IMR-90 (cell line): Measurements from ENCODE around the gene SLC35F1. TPM values are rescaled to one million over a fixed set of nuclear protein-coding genes. Genes with fewer than 3 reads are reported as not detected.

Experiments used
- ATAC-seq: fragments of 200-7000 bp; cut with Tn5 transposase; 2 replicates; pipeline ENCODE4 v1.9.1; 2020; ENCODE audit warnings: low read depth, mild to moderate bottlenecking, moderate library complexity
- BruUV-seq: library from RNA; stranded (reverse); fragments of 400-500 nt; replicated peaks from 2 replicates; lab custom pipeline; 2021; lab: Mats Ljungman, UMichigan
- CTCF ChIA-PET: fragments of 300-600 bp; formaldehyde crosslinking; extraction: SDS; loops from one replicate; lab custom pipeline; 2021; ENCODE audit warnings: antibody characterized with exemption; lab: Yijun Ruan, JAX
- POLR2A ChIA-PET: fragments of 300-600 bp; sonication (Branson Sonifier 250); formaldehyde crosslinking; loops from one replicate; lab custom pipeline; 2022; ENCODE audit warnings: antibody characterized with exemption; ENCODE audit not compliant: unreplicated experiment; lab: Charles Lee
- DNase-seq: peaks from one replicate; pipeline ENCODE4 v3.0.0; 2013
- H2AFZ ChIP-seq: replicated peaks from 2 replicates; pipeline ENCODE3; 2013; ENCODE audit warnings: low read length, mild to moderate bottlenecking; ENCODE audit not compliant: poor library complexity
- H2AK5ac ChIP-seq: 2 replicates; pipeline ENCODE4 v1.6.1; 2013; ENCODE audit warnings: low read depth, low read length, inconsistent platforms
- H2AK9ac ChIP-seq: replicated peaks from 2 replicates; pipeline ENCODE3; 2013; ENCODE audit warnings: mild to moderate bottlenecking, low read depth, low read length, moderate library complexity; ENCODE audit not compliant: poor library complexity
- H2BK120ac ChIP-seq: 2 replicates; pipeline ENCODE4 v1.6.1; 2013; ENCODE audit warnings: low read depth, low read length, inconsistent platforms
- H2BK15ac ChIP-seq: 3 replicates; pipeline ENCODE4 v1.6.1; 2013; ENCODE audit warnings: low read depth, low read length, inconsistent platforms
- H2BK20ac ChIP-seq: 2 replicates; pipeline ENCODE4 v1.6.1; 2013; ENCODE audit warnings: low read depth, mild to moderate bottlenecking, inconsistent platforms, low read length, moderate library complexity
- H2BK5ac ChIP-seq: 2 replicates; pipeline ENCODE4 v1.6.1; 2013; ENCODE audit warnings: mild to moderate bottlenecking, low read depth, low read length, inconsistent platforms; ENCODE audit not compliant: poor library complexity, severe bottlenecking
- H3K14ac ChIP-seq: replicated peaks from 2 replicates; pipeline ENCODE4 v1.6.1; 2013; ENCODE audit warnings: low read depth, low read length, inconsistent platforms
- H3K18ac ChIP-seq: 2 replicates; pipeline ENCODE4 v1.6.1; 2013; ENCODE audit warnings: low read depth, low read length, control low read depth
- H3K23ac ChIP-seq: 2 replicates; pipeline ENCODE4 v1.6.1; 2013; ENCODE audit warnings: low read depth, low read length, inconsistent platforms
- H3K27ac ChIP-seq: 2 replicates; pipeline ENCODE4 v1.5.1; 2013; ENCODE audit warnings: mild to moderate bottlenecking, control low read depth, low read length; ENCODE audit not compliant: insufficient read depth
- H3K27me3 ChIP-seq: 2 replicates; pipeline ENCODE4 v1.6.1; 2013; ENCODE audit warnings: low read length; ENCODE audit not compliant: control insufficient read depth, insufficient read depth
- H3K36me3 ChIP-seq: 2 replicates; pipeline ENCODE4 v1.6.1; 2013; ENCODE audit warnings: low read length, mixed read lengths; ENCODE audit not compliant: control insufficient read depth, insufficient read depth
- H3K4ac ChIP-seq: 2 replicates; pipeline ENCODE4 v1.6.1; 2013; ENCODE audit warnings: low read depth, low read length, inconsistent platforms
- H3K4me1 ChIP-seq: 2 replicates; pipeline ENCODE4 v1.6.1; 2013; ENCODE audit warnings: low read length, mixed read lengths; ENCODE audit not compliant: control insufficient read depth, insufficient read depth
- H3K4me2 ChIP-seq: 2 replicates; pipeline ENCODE4 v1.6.1; 2013; ENCODE audit warnings: low read depth, mild to moderate bottlenecking, control low read depth, low read length, moderate library complexity
- H3K4me3 ChIP-seq: 2 replicates; pipeline ENCODE4 v1.5.1; 2013; ENCODE audit warnings: low read depth, mild to moderate bottlenecking, control low read depth, low read length, moderate library complexity; ENCODE audit not compliant: insufficient read depth
- H3K56ac ChIP-seq: 2 replicates; pipeline ENCODE4 v1.6.1; 2013; ENCODE audit warnings: low read length, inconsistent platforms; ENCODE audit not compliant: insufficient read depth; ENCODE audit errors: extremely low read depth
- H3K79me1 ChIP-seq, 2 experiments: 2 replicates each; pipeline ENCODE4 v1.6.1; 2013; ENCODE audit warnings: low read length in 2 of 2, inconsistent platforms in 1 of 2, low read depth in 1 of 2
- H3K9ac ChIP-seq: 2 replicates; pipeline ENCODE4 v1.6.1; 2013; ENCODE audit warnings: low read depth, low read length, control low read depth
- H3K9me1 ChIP-seq: 2 replicates; pipeline ENCODE4 v1.6.1; 2013; ENCODE audit warnings: low read length, inconsistent platforms; ENCODE audit not compliant: insufficient read depth
- H3K9me3 ChIP-seq: 2 replicates; pipeline ENCODE4 v1.6.1; 2013; ENCODE audit warnings: low read length; ENCODE audit not compliant: control insufficient read depth, insufficient read depth
- H4K20me1 ChIP-seq: 2 replicates; pipeline ENCODE4 v1.6.1; 2013; ENCODE audit warnings: low read length, inconsistent platforms; ENCODE audit not compliant: insufficient read depth
- H4K5ac ChIP-seq: 2 replicates; pipeline ENCODE4 v1.6.1; 2013; ENCODE audit warnings: mild to moderate bottlenecking, low read depth, low read length, control low read depth
- H4K8ac ChIP-seq, 2 experiments: 2 replicates each; pipeline ENCODE4 v1.6.1; 2013; ENCODE audit warnings: low read depth in 2 of 2, low read length in 2 of 2, control low read depth in 1 of 2, inconsistent platforms in 1 of 2
- H4K91ac ChIP-seq: 2 replicates; pipeline ENCODE4 v1.6.1; 2013; ENCODE audit warnings: low read depth, low read length, inconsistent platforms; ENCODE audit not compliant: insufficient read depth
- BHLHE40 ChIP-seq: fragments of 150-350 bp; IDR thresholded peaks from 2 replicates; pipeline ENCODE4 v1.6.1; 2016; ENCODE audit warnings: mild to moderate bottlenecking, low read depth, low read length
- CEBPB ChIP-seq: IDR thresholded peaks from 2 replicates; pipeline ENCODE4 v1.6.1; 2012; ENCODE audit warnings: low read depth, low read length, improper control_type of control experiment
- CHD1 ChIP-seq: IDR thresholded peaks from 2 replicates; pipeline ENCODE4 v1.6.1; 2012; ENCODE audit warnings: low read depth, low read length, improper control_type of control experiment
- FOS ChIP-seq: fragments of 150-350 bp; IDR thresholded peaks from 2 replicates; pipeline ENCODE4 v1.6.1; 2016; ENCODE audit warnings: low read depth, low read length
- MAZ ChIP-seq: IDR thresholded peaks from 2 replicates; pipeline ENCODE4 v1.6.1; 2012; ENCODE audit warnings: low read depth, mild to moderate bottlenecking, low read length, improper control_type of control experiment, moderate library complexity, borderline replicate concordance
- NFE2L2 ChIP-seq: fragments of 150-350 bp; IDR thresholded peaks from 2 replicates; pipeline ENCODE4 v1.6.1; 2016; ENCODE audit warnings: low read depth, mild to moderate bottlenecking, low read length
- POLR2A ChIP-seq: IDR thresholded peaks from 2 replicates; pipeline ENCODE4 v1.6.1; 2012; ENCODE audit warnings: mild to moderate bottlenecking, low read depth, low read length
- RAD21 ChIP-seq: IDR thresholded peaks from 2 replicates; pipeline ENCODE4 v1.6.1; 2012; ENCODE audit warnings: low read length, improper control_type of control experiment
- RFX5 ChIP-seq: IDR thresholded peaks from 2 replicates; pipeline ENCODE4 v1.8.0; 2012; ENCODE audit warnings: low read depth, mild to moderate bottlenecking, low read length, moderate library complexity
- SMC3 ChIP-seq: fragments of 150-350 bp; IDR thresholded peaks from 2 replicates; pipeline ENCODE4 v1.6.1; 2016; ENCODE audit warnings: low read depth, mild to moderate bottlenecking, antibody characterized with exemption, low read length, moderate library complexity
- WGBS, 2 experiments: methylation state at CpG; one replicate each; pipeline versions ENCODE4 v1.1.5 to v1.1.7; 2013; ENCODE audit warnings: missing lambda C conversion rate in 2 of 2; ENCODE audit not compliant: insufficient read length in 1 of 2; ENCODE audit errors: extremely low coverage in 2 of 2; 5-methylcytosine and 5-hydroxymethylcytosine counted together
- dilution Hi-C: fragments of 300-500 bp; cut with HindIII; formaldehyde crosslinking; loops from one replicate; pipeline ENCODE4 v1.14.3; 2018; ENCODE audit warnings: low sequenced_read_pairs; ENCODE audit not compliant: unreplicated experiment
- in situ Hi-C: fragments of 300-500 bp; cut with MboI; formaldehyde crosslinking; loops from 3 replicates; pipeline ENCODE4 v1.14.3; 2019; ENCODE audit warnings: low sequenced_read_pairs, inconsistent platforms, mixed read lengths
- intact Hi-C: fragments of 100-400 bp; cut with micrococcal nuclease; formaldehyde crosslinking; loops from 2 replicates; pipeline ENCODE4 v1.10.0; 2022
- polyA plus RNA-seq, 3 experiments: library from polyadenylated mRNA; depleted of rRNA; stranded (reverse); fragments of >200 nt; gene quantifications; 2 replicates each; pipeline ENCODE4 v1.2.3, GENCODE V29; 2012; ENCODE audit warnings: low replicate concordance in 1 of 3
- total RNA-seq: library from RNA; depleted of rRNA; stranded (reverse); fragments of >200 nt; gene quantifications from 2 replicates; pipeline ENCODE4 v1.2.3, GENCODE V29; 2012
- TF ChIP-seq, protein P1 (sequence below): conservative IDR thresholded peaks from 2 replicates; pipeline ENCODE4 v1.5.1; 2012; ENCODE audit warnings: mild to moderate bottlenecking, low read depth, low read length, improper control_type of control experiment

The SLC35F1 gene
- total and polyA plus RNA-seq, 2 of the 4 experiments (the other 2 are of a cell fraction): not detected

DNA sequence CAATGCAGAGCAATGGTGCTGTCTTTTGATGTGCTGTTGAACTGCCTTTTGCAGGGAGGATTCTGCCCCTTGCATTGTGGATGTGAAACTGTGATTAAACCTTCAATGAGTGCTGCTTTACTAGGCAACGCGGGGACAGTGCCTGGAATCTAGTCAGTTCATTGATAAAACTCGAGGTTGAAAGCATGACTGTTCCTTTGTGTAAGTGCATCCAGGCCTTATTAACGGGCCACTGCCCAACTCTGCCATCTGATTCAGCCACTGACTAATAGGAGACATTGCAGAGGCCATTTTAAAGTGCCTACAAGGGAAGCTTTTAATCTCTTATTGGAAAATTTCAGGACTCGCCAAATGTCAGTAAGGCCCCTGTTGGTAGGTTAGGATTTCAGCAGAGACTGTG lies 49.3 kb downstream of the SLC35F1 start:
- ChIA-PET CTCF (no interaction called here), POLR2A (no interaction called here)
- Histone ChIP-seq H2BK20ac (no peak overlapping the region), H3K9ac (no peak overlapping the region), H3K79me1 (no peaks in the 10 kb centered on the region), H2BK15ac (no peak overlapping the region), H3K4me2 (no peak overlapping the region), H4K91ac (no peak overlapping the region), H3K4me3 (no peak overlapping the region), H2BK120ac (no peak overlapping the region), H4K5ac (no peak overlapping the region), H2AK5ac (no peak overlapping the region), H4K20me1 (no peaks in the 10 kb centered on the region), H3K9me1 (no peaks in the 10 kb centered on the region), H3K14ac (no peak overlapping the region), H3K56ac (no peak overlapping the region), H3K36me3 (no peaks in the 10 kb centered on the region), H3K9me3 (no peaks in the 10 kb centered on the region), H3K27me3 (no peaks in the 10 kb centered on the region), H3K4me1 (no peaks in the 10 kb centered on the region), H2AFZ (no peak overlapping the region), H3K18ac (no peak overlapping the region), H3K23ac (no peak overlapping the region), H4K8ac (no peak overlapping the region), H3K4ac (no peak overlapping the region), H2BK5ac (no peak overlapping the region), H3K27ac (no peak overlapping the region), H2AK9ac (no peak overlapping the region)
- TF ChIP-seq SMC3: no peak
- TF ChIP-seq CHD1: no peak
- TF ChIP-seq POLR2A: no peak
- TF ChIP-seq CEBPB: no peak
- no peak for TF ChIP-seq BHLHE40
- no peak for TF ChIP-seq MAZ
- TF ChIP-seq RAD21: no peak
- TF ChIP-seq FOS: no peak
- TF ChIP-seq NFE2L2: no peak
- TF ChIP-seq, protein P1, sequence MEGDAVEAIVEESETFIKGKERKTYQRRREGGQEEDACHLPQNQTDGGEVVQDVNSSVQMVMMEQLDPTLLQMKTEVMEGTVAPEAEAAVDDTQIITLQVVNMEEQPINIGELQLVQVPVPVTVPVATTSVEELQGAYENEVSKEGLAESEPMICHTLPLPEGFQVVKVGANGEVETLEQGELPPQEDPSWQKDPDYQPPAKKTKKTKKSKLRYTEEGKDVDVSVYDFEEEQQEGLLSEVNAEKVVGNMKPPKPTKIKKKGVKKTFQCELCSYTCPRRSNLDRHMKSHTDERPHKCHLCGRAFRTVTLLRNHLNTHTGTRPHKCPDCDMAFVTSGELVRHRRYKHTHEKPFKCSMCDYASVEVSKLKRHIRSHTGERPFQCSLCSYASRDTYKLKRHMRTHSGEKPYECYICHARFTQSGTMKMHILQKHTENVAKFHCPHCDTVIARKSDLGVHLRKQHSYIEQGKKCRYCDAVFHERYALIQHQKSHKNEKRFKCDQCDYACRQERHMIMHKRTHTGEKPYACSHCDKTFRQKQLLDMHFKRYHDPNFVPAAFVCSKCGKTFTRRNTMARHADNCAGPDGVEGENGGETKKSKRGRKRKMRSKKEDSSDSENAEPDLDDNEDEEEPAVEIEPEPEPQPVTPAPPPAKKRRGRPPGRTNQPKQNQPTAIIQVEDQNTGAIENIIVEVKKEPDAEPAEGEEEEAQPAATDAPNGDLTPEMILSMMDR: no peak
- TF ChIP-seq RFX5: no peak
- ATAC-seq (no peak), DNase-seq (no peak)
- dilution Hi-C loops (no loop called here), in situ Hi-C loops (no loop called here), intact Hi-C loops (no loop called here)
- no TSS peak for BruUV-seq
- WGBS, 2 experiments: 70% methylated on average over 2 of the region's 5 CpGs; no CpG with 5 or more reads in 1 of the 2 experiments
